GM10248 (cell line): ENCODE data around the gene ZDHHC14.

Source experiments
- CTCF ChIA-PET: fragments of 300-600 bp; sonication (Branson Sonifier 250); formaldehyde crosslinking; extraction: SDS; loops from one replicate; lab custom pipeline; 2021; ENCODE audit warnings: antibody characterized with exemption; lab: Yijun Ruan, JAX
- POLR2A ChIA-PET: fragments of 350-650 bp; sonication (Branson Sonifier 250); formaldehyde crosslinking; extraction: SDS; loops from one replicate; lab custom pipeline; 2020; ENCODE audit warnings: antibody characterized with exemption; lab: Yijun Ruan, JAX
- DNase-seq: peaks from one replicate; pipeline ENCODE4 v3.0.0; 2012; ENCODE audit errors: extremely low spot score
- TF ChIP-seq, protein P1 (sequence below): IDR thresholded peaks from 2 replicates; pipeline ENCODE4 v1.5.1; 2012; ENCODE audit warnings: mild to moderate bottlenecking, low read depth; ENCODE audit errors: extremely low read depth, missing control alignments, control extremely low read depth

Gene ZDHHC14

GRCh38 chr6:157666729-157667128 is 285.7 kb downstream of the ZDHHC14 start:
- POLR2A ChIA-PET: no interaction called here
- TF ChIP-seq, protein P1, sequence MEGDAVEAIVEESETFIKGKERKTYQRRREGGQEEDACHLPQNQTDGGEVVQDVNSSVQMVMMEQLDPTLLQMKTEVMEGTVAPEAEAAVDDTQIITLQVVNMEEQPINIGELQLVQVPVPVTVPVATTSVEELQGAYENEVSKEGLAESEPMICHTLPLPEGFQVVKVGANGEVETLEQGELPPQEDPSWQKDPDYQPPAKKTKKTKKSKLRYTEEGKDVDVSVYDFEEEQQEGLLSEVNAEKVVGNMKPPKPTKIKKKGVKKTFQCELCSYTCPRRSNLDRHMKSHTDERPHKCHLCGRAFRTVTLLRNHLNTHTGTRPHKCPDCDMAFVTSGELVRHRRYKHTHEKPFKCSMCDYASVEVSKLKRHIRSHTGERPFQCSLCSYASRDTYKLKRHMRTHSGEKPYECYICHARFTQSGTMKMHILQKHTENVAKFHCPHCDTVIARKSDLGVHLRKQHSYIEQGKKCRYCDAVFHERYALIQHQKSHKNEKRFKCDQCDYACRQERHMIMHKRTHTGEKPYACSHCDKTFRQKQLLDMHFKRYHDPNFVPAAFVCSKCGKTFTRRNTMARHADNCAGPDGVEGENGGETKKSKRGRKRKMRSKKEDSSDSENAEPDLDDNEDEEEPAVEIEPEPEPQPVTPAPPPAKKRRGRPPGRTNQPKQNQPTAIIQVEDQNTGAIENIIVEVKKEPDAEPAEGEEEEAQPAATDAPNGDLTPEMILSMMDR: no peak
- DNase-seq: no peak
- CTCF ChIA-PET: interaction anchor here (0.7 to 8.5 kb wide), 21 partner anchors 9 to 350 kb away, joined by 3 to 76 read pairs (median 5); no protein-coding TSS in a partner anchor

GRCh38 chr6:157667211-157668008 is 286.4 kb downstream of the ZDHHC14 start:
- POLR2A ChIA-PET: no interaction called here
- CTCF ChIA-PET: interaction anchor here (0.7 to 8.5 kb wide), 29 partner anchors 8 to 445 kb away, joined by 3 to 76 read pairs (median 4); partner anchors contain the start of gene TMEM242
- TF ChIP-seq, protein P1: peak; percentile 71
- DNase-seq: peak; percentile 74

- POLR2A ChIA-PET: no interaction called here
- TF ChIP-seq, protein P1: no peak
- DNase-seq: no peak
- CTCF ChIA-PET: interaction anchor here (0.7 to 8.5 kb wide), 15 partner anchors 9 to 445 kb away, joined by 3 to 76 read pairs (median 3); partner anchors contain the start of gene TMEM242
These were observed 287.0 kb downstream of the ZDHHC14 start for GRCh38 chr6:157668009-157668401.

DNA sequence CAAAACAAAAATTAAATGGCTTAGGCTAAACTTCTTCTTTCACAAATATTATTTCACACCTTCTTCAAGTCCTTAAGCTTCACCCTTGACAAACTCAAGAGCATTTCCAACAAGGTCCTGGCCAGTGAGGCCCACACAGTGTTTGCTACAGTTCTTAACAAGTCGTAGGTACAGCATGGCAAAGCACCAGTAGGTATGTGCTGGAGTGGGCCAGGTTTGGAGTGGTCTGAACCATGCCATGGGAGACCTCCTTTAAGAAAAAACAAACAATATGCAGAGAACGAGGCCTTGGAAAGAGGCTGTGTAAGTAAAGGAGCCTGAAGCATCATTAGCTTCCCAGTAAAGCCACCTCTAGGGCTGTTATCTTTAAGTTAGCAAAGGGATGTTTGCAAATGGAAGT is 287.7 kb downstream of the ZDHHC14 start:
- no peak for DNase-seq
- CTCF ChIA-PET: interaction anchor here (1.2 to 8.5 kb wide), 8 partner anchors 12 to 352 kb away, joined by 3 to 76 read pairs (median 6); partner anchors contain the start of gene TMEM242
- POLR2A ChIA-PET: no interaction called here

GRCh38 chr6:157669323-157669722 is 288.3 kb downstream of the ZDHHC14 start:
- no peak for DNase-seq
- ChIA-PET POLR2A (no interaction called here), CTCF (interaction anchor here (1.3 to 8.5 kb wide), 3 partner anchors 166 to 353 kb away, joined by 3 to 76 read pairs (median 12); partner anchors contain the start of gene TMEM242)
- TF ChIP-seq, protein P1: no peak

More for the DNA sequence above, 287.7 kb downstream of the ZDHHC14 start:
- TF ChIP-seq, protein P1: no peak

DNA sequence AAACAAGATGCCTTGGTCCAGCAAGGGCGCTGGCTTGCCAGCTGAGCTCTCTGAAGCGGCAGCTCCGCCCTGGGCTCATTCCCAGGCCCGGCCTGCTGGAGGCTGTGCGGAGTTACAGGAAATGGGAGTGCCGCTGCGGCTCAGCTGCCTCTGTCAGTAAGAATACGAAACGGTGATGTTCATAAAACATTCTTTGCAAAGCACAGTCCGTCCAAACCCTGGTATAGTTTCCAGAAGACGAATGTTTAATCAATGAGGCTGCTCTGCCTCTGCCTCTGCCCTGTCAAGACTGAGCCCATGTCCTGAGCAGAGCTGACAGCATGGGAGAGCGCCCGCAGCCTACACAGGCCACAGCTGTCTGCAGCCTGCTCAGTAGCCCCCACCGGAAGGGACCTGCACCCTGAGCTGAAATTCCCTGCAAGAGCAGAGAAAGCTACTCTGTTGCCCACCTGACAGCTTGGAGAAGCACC is 288.8 kb downstream of the ZDHHC14 start:
- ChIA-PET POLR2A (no interaction called here), CTCF (interaction anchor here (1.3 to 8.5 kb wide), 2 partner anchors 165 to 353 kb away, joined by 3 to 76 read pairs; no protein-coding TSS in a partner anchor)
- DNase-seq: no peak
- TF ChIP-seq, protein P1: no peak
